ENCODE data around the gene SLX1A.
"Not testable (repeated sequence)": the region's sequence is repeated elsewhere in the genome, so short reads cannot be mapped to it uniquely, and the experiment has no call there.

The SLX1A gene

DNA sequence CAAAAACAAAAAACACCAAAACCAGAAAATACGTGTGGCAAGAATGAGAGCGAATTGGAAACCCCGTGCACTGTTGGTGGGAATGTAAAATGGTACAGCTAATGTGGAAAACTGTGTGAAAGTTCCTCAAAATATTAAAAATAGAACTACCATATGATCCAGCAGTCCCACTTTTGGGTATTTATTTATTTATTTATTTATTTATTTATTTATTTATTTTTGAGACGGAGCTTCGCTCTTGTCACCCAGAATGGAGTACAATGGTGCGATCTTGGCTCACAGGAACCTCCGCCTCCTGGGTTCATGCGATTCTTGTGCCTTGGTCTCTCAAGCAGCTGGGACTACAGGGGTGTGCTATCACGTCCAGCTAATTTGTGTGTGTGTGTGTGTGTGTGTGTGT, 41.2 kb upstream of the SLX1A start:
- H3K4me3 ChIP-seq (ENCODE audit: low read length): no peak overlapping the region
- TF ChIP-seq, protein P1, sequence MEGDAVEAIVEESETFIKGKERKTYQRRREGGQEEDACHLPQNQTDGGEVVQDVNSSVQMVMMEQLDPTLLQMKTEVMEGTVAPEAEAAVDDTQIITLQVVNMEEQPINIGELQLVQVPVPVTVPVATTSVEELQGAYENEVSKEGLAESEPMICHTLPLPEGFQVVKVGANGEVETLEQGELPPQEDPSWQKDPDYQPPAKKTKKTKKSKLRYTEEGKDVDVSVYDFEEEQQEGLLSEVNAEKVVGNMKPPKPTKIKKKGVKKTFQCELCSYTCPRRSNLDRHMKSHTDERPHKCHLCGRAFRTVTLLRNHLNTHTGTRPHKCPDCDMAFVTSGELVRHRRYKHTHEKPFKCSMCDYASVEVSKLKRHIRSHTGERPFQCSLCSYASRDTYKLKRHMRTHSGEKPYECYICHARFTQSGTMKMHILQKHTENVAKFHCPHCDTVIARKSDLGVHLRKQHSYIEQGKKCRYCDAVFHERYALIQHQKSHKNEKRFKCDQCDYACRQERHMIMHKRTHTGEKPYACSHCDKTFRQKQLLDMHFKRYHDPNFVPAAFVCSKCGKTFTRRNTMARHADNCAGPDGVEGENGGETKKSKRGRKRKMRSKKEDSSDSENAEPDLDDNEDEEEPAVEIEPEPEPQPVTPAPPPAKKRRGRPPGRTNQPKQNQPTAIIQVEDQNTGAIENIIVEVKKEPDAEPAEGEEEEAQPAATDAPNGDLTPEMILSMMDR (IDR thresholded peaks at IDR 0.05; ENCODE audit: insufficient read depth, low read depth, low read length, missing control alignments): no peak
- no peak for DNase-seq (ENCODE audit: low read depth)

DNA sequence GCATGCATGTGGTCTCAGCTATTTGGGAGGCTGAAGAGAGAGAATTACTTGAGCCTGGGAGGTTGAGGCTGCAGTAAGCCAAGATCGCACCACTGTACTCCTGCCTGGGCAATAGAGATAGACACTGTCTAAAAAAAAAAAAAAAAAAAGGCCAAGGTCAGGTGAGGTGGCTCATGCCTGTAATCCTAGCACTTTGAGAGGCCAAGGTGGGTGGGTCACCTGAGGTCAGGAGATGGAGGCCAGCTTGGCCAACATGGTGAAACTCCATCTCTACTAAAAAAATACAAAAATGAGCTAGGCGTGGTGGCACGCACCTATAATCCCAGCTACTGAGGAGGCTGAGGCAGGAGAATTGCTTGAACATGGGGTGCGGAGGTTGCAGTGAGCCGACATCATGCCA, 38.5 kb upstream of the SLX1A start:
- TF ChIP-seq, protein P1 (IDR thresholded peaks at IDR 0.05; ENCODE audit: insufficient read depth, low read depth, low read length, missing control alignments): no peak
- no peak for DNase-seq (ENCODE audit: low read depth)
- no peak overlapping the region for H3K4me3 ChIP-seq (ENCODE audit: low read length)

DNA sequence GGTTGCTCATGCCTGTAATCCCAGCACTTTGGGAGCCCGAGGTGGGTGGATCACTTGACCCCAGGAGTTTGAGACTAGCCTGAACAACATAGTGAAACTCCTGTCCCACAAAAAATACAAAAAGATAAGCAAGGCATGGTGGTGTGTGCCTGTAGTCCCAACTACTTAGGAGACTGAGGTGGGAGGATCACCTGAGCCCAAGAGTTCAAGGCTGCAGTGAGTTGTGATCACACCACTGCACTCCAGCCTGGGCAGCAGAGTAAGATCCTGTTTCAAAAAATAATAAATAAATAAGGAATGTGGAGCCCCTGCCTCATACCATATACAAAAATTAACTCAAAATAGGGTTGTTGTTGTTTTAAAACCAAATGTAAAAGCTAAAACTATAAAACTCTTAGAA, 36.5 kb upstream of the SLX1A start:
- no peak overlapping the region for H3K4me3 ChIP-seq (ENCODE audit: low read length)
- TF ChIP-seq, protein P1 (IDR thresholded peaks at IDR 0.05; ENCODE audit: insufficient read depth, low read depth, low read length, missing control alignments): no peak

DNA sequence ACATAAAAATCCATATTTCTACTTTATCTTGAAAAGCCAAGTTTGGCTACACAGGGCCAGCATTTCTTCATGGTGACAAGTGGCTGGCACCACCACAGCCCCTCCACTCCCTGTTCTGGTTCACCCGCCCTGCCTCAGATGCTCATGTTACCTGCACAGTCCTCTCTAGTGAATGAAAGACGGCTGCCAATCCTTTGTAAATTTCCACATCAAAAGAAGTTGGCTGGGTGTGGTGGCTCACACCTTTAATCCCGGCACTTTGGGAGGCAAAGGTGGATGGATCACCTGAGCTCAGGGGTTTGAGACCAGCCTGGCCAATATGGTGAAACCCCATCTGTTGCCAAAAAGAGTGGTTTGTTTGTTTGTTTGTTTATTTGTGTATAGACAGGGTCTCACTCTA, 30.1 kb upstream of the SLX1A start:
- TF ChIP-seq, protein P1 (IDR thresholded peaks at IDR 0.05; ENCODE audit: insufficient read depth, low read depth, low read length, missing control alignments): no peak
- DNase-seq (ENCODE audit: low read depth): no peak

More for the DNA sequence above, 36.5 kb upstream of the SLX1A start:
- no peak for DNase-seq (ENCODE audit: low read depth)

DNA sequence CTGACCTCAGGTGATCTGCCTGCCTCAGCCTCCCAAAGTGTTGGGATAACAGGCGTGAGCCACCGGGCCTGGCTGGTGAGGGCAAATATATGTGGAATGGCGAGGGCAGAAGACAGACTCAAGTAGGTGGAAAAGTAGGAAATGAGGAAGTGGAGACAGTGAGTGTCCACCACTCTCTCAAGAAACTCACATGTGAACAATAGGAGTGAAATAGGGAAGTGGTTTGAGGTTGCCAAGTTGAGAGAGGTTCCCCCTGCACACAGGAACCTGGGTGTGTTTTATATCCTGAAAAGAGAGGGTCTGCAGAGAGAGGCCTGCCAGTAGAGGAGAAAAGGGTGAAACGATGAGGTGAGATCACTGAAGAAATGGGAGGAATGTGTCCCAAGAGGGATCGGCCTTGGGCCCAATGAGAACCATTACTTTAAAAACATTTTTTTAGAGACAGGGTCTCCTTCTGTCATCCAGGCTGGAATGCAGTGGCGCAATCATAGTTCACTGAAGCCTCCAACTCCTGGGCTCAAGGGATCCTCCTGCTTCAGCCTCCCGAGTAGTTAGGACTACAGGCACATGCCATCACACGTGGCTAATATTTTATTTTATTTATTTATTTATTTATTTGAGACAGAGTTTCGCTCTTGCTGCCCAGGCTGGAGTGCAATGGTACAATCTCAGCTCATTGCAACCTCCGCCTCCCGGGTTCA, 27.3 kb upstream of the SLX1A start:
- DNase-seq (ENCODE audit: low read depth): no peak
- TF ChIP-seq, protein P1 (IDR thresholded peaks at IDR 0.05; ENCODE audit: insufficient read depth, low read depth, low read length, missing control alignments): no peak
- no peak overlapping the region for H3K4me3 ChIP-seq (ENCODE audit: low read length)

More for the DNA sequence above, 30.1 kb upstream of the SLX1A start:
- H3K4me3 ChIP-seq (ENCODE audit: low read length): no peak overlapping the region

DNA sequence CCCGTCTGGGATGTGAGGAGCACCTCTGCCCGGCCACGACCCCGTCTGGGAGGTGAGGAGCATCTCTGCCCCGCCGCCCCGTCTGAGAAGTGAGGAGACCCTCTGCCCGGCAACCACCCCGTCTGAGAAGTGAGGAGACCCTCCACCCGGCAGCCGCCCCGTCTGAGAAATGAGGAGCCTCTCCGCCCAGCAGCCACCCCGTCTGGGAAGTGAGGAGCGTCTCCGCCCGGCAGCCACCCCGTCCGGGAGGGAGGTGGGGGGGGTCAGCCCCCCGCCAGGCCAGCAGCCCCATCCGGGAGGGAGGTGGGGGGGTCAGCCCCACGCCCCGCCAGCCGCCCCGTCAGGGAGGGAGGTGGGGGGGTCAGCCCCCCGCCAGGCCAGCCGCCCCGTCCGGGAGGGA, 24.9 kb upstream of the SLX1A start:
- not testable (repeated sequence) for H3K4me3 ChIP-seq (ENCODE audit: low read length)

DNA sequence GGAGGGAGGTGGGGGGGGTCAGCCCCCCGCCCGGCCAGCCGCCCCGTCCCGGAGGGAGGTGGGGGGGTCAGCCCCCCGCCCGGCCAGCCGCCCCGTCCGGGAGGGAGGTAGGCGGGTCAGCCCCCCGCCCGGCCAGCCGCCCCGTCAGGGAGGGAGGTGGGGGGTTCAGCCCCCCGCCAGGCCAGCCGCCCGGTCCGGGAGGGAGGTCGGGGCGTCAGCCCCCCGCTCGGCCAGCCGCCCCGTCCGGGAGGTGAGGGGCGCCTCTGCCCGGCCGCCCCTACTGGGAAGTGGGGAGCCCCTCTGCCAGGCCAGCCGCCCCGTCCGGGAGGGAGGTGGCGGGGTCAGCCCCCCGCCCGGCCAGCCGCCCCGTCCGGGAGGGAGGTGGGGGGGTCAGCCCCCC, 24.3 kb upstream of the SLX1A start:
- not testable (repeated sequence) for H3K4me3 ChIP-seq (ENCODE audit: low read length); DNase-seq (ENCODE audit: low read depth)

More for the DNA sequence above, 24.9 kb upstream of the SLX1A start:
- DNase-seq (ENCODE audit: low read depth): not testable (repeated sequence)

DNA sequence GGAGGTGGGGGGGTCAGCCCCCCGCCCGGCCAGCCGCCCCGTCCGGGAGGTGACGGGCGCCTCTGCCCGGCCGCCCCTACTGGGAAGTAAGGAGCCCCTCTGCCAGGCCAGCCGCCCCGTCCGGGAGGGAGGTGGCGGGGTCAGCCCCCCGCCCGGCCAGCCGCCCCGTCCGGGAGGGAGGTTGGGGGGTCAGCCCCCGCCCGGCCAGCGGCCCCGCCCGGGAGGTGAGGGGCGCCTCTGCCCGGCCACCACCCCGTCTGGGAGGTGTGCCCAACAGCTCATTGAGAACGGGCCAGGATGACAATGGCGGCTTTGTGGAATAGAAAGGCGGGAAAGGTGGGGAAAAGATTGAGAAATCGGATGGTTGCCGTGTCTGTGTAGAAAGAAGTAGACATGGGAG, 23.5 kb upstream of the SLX1A start:
- not testable (repeated sequence) for DNase-seq (ENCODE audit: low read depth); H3K4me3 ChIP-seq (ENCODE audit: low read length)

Data from epithelial cell of esophagus (primary cell).